NCI-H128 (cell line): Measurements from ENCODE around the gene KLK7.

ENCODE experiments used
- DNase-seq: peaks from one replicate; lab custom pipeline; 2025; ENCODE audit not compliant: unreplicated experiment; lab: John Stamatoyannopoulos, UW

KLK7 gene

GRCh38 chr19:50983625-50984292 is at the start of gene KLK7:
KLK7 (minus strand) TSS chr19:50983917; CDS start chr19:50982399, 1,518 bp downstream.
- DNase-seq, result no peak

DNA sequence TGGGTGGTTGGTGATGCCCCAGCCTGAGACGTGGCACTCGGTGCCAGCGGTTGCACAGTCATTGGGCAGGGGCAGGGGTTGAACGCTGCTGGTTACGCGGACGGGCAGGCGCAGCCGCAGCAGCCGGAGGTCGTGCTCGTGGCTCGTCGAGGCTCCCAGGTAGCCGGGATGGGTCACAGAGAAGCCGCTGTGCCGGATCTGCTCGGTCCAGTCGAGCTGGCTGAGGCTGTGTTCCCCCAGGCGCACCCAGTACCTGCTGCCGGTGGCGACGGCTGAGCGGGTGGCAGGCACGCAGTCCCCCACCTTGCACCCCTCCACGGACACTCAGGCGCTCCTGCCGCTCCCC is 48.1 kb upstream of the KLK7 start:
- DNase-seq, result no peak

DNA sequence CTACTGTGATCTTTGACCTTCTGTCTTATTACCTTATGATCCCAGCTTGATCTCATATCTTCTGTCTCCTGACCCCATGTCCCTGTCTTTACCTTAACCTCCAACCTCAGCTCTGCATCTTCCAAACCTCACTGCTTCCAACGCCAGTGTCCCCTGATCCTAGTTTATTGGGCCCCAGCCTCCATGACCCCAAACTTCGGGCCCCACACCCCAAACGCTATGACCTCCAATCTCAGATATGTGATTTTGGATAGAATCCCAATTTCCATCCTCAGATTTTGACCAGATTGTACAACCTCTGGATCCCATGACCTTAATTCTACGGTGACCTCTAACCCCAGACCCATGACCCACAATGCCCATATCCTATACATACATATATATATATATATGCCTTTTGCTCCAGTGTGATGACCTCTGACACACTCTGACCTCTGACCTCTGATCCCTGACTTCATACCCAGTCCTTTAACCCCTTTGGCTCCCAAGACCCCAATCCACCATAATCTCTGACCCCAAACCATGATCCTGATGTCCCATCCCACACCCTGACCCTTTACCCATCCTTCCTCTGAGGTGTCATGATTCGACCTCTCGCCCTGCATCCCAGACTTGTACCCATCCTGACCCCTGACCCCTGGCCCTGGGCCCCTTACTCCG is 47.6 kb upstream of the KLK7 start:
- DNase-seq, result no peak

DNA sequence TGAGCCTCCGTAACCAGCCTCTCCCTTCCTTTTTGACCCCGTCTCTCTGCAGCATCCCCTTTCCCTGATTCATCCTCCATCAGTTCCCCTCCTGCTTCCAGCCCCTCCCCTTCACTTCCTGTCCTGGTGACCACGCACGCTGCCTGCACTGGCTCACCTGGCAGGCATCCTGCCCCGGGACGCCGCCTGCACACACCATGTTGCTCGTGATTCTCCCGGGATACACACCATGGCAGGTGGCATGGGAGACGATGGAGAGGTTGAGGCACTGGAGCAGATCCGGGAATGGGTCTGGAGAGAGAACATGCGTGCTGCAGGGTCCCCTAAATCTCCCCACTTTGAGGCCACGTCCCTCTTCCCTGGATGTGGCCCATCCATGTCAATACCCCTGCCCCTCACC is 46.9 kb upstream of the KLK7 start:
- DNase-seq, result no peak

DNA sequence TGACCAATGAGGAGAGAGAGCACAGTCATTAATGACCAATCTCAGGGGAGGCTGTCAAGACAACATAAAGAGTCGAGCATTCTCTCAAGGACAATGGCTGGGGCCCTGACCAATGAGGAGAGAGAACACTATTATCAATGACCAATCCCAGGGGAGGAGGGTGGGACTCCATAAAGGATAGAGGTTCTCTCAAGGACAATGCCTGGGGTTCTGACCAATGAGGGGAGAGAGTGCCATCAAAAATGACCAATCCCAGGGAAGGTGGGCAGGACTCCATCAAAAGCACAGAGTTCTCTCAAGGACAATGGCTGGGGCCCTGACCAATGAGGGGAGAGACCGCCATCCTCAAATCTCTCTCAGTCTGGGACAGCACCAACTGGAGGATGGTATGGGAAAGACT is 46.0 kb upstream of the KLK7 start:
- DNase-seq, result no peak

- no peak for DNase-seq
Measured at GRCh38 chr19:51027873-51028272, 44.2 kb upstream of the KLK7 start.

DNA sequence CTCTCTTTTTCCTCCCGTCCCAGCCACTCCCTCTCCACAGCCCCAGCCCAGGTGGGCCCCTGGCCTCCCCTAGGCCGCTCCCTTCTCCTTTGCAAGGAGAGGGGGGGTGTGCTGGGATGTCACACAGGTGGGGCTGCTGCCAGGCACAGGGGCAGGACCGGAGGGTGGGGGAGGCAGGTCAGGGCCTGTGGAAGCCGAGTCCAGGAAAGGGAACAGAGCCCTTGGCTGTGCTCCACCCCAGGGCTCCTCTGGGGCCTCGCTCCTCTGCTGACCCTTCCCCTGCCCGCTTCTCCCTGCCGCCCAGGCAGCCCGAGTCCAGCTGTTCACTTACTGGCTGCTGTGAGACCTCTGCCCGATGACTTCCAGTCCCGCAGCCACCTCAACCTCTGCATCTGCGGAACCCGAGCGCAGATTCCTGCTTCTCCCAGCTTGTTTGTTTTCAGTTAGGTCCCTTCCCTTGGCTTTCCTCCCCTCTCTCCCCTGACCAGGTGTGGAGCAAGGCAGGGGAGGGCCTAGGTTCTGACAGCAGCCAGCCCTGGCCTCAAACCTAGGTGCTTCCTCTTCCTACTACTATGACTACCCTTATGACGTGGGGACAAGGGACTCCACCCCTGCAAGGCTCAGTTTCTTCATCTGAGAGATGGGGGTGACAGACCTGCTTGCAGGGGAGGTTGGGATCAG is 43.5 kb upstream of the KLK7 start:
- no peak for DNase-seq

DNA sequence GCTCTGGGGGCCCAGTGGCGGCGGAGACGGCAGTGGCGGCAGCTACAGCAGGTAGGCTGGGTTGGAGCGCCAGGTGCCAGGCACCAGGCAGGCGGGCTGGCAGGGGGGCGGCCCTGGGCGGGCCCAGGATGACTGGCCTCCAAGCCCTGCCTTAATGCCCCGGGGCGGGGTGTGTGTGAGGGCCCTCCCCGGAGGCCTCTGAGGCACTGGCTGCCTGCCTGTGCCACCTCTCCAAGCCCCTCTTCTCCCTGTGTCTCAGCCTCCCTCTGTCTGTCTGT is 42.8 kb upstream of the KLK7 start, which contains the start of gene KLK11:
KLK11 (minus strand) TSS at position 63 of the 278 bp plus-strand sequence. CDS start 985 bp downstream, outside the sequence.
- no peak for DNase-seq

DNA sequence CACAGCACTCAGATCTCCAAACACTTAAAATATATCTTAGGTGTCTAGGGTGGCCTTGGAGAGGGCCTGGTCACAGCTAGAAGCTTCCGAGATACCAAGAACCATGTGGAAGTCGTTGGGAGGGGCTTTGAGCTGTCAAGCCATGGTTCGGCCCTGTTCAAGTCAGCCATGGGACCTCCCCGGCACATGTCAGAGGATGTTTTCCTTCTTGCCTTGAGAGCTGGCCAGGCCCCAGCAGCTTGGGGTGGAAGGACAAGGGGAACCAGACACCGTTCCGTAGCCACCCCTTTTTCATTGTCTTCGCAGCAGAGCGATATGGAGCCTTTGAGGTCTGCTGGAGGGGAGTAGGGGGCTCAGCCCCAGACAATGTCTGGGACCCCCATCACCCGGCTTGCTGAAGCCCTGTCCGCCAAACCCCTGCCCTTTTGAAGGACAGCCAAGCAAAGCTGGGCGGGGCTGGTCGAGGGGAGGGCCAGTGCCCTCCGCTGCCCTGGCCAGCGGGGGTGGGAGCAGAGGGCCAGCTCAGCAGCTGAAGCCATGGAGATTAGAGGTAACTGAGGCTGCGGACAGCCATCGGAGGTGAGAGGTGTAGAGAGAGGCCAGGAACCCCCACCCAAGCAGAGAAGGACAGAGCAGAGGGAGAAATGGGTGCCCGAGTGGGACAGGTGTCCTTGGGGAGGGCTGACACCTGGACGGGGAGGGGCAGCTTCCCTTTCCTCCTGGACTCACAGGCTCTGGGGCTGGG is 42.3 kb upstream of the KLK7 start:
- no peak for DNase-seq

DNA sequence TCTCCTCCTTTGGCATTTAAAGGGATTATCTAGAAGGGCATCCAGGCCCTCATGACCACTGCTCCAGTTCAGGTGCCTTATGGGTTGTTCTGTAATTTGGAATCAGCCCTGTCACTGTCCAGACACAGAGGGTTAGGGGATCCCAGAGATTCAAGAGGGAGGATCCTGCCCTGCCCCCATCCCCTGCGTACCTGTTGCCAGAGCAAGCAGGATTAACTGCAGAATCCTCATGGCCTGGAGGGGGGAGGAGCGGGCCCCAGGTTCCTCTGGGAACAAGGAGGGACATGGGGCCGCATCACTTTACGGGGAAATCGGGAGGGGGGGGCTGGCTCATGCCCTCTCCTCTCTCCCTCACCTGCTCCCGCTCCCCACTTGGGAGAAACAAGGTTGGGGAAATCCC is 41.7 kb upstream of the KLK7 start:
- no peak for DNase-seq

DNA sequence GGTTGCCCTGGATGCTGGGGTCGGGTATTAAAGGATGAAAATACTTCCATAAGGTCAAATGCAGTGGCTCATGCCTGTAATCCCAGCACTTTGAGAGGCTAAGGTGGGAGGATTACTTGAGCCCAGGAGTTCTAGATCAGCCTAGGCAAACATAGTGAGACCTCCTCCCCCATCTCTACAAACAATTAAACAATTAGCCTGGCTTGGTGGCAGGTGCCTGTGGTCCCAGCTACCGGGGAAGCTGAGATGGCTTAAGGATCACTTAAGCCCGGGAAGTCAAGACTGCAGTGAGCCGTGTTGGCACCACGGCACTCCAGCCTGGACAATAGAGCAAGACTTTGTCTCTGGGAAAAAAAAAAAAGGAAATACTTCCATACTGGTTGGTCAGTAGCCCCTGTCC is 41.2 kb upstream of the KLK7 start:
- DNase-seq, result no peak

- no peak for DNase-seq
Measured at GRCh38 chr19:51023946-51024345, 40.2 kb upstream of the KLK7 start.

DNA sequence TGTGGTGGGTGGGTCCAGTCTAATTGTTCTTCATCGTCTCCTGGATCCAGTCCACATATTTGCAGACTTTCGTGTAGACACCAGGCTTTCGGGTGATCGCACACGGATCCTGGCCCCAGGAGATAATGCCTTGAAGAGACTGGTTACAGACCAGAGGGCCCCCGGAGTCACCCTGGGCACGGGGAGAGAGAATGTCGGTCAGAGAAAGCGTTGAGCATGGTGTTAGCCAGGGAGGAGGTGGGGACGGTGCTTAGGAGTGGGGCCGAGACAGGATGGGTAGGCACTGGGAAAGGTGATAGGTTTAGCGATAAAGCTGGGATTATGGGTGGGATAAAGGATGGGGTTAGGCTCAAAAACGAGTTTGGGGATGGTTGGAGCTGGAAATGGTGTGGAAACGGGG is 38.8 kb upstream of the KLK7 start:
- DNase-seq, result no peak

DNA sequence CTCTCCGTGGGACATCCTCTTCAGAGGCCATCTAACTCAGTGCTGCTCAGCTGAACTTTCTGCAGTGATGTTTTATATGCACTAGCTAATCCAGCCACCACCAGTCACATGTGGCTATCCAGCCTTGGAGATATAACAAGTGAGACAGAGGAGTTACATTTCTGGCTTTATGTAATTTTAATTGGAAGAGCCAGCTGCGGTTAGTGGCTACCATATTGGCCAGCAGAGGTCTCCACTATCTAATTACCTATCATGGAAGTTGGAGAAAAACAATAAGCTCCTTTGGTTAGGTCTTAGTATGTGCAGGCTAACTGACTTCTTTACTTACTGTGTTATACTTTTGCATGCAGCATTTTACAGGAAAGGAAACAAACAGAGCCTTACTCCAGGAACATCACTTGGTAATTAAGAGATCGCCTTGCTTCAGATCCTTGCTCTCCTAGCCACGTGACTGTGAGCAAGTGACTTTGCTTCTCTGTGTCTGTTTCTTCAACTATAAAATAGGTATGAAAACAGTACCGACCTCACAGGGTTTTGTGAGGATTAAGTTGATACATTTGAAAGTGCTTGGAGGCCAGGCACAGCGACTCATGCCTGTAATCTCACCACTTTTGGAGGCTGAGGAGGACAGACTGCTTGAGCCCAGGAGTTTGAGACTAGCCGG is 37.4 kb upstream of the KLK7 start:
- DNase-seq, result peak; percentile 3

- no peak for DNase-seq
Measured at GRCh38 chr19:51019544-51019925, 35.8 kb upstream of the KLK7 start, which contains the start of gene KLK10. KLK10 (minus strand) TSS chr19:51019709; CDS start chr19:51019130, 579 bp downstream.

DNA sequence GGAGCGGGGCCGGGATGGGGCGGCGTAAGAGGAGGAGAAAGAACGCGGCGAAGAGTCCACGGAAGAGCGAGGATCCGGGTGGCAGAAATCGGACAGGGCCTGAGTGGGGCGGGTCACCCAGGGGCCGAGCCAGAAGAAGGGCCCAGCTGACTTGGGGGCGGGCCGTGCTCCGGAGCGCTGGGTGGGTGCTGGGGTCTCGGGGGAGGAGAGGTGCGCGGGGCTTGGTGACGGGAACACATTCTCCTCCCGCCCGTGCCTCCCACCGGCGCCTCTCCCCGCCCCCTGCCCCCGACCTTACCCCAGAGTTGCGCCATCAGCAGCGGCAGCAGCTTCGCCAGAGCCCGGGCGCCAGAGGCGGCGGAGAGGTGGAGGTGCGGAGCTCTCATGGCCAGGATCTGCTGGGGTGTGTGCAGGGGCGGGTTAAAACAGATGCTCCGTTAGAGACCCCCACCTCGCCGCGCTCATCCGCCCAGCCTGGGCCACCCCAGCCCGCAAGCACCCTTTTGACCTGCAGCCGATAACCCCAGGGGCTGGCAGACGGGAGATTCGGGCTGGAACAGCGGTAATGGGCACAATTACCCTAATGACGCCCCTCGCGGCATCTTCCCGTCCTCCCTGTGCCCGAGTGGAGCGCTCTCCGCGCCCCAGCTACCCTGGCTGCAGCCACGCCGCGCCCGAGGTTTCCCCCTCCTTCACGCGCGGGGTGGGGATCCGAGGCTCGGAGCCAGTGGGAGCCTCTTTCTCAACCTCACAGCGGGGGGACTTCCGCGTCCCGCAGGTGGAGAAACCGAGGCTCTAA is 35.2 kb upstream of the KLK7 start:
- no peak for DNase-seq

DNA sequence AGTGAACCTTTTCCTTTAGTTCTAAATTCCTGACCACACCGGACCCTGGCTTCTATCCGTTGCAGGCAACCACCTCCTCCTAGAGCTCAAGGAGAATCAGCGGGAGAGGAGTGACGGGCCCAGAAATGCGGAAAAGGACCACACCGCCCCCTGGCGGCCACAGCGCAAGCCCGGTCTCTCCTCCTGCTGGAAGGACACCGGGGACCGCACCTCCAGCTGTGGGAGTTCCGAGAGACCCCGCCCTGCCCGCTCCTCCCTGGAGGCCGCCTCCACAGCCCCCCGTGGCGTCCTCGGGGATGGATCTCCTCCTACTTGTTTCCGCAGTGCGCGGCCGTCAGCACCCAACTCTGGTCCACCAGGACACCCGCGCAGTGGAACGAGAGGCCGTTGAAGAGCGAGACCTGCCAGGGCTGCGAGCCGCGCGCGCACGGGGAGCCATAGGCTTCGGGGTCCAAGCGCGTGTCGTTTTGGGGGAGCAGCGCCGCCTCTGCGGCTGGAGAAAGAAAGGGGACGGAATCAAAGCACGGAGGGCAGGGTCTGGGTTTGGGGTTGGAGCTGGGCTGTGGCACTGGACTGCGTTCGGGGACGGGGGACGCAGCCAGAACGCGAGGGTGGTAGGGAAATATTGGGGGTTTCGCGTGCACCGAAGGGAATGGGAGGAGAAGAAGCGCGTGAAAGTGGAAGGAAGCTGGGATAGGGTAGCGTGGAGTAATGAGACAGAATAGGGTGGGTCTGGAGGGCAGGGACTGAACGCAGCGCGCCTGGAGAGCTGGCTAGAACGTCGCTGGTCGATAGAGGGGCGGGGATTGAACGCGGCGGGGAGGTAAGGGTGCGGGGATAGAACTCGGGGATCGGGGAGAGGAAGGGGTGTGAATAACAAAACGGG is 33.3 kb upstream of the KLK7 start:
- no peak for DNase-seq

DNA sequence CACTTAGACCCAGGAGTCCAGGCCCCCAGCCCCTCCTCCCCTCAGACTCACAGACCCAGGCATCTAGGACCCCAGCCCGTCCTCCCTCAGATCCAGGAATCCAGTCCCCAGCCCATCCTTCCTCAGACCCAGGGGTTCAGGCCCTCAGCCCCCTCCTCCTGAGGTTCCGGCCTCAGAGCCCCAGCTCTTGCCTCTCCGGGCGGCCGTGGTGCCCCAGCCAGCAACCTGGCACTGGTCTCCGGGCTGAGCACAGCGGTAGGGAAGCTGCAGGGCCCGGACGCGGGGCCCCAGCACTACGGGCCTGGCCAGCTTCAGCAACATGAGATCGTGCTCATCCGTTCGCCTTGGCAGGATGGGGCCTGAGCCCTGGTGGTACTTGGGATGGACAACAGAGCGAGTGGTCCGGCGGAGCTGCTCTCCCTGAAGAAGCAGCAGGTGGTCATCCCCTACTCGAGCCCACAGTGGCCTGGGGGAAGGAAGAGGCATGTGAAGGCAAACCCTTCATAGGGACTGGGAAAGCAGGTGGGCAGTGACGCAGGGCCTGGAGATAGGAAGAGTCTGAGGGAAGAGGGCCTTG is 32.1 kb upstream of the KLK7 start:
- DNase-seq, result no peak

- DNase-seq, result no peak
Measured at GRCh38 chr19:51014242-51014641, 30.5 kb upstream of the KLK7 start.
